ENCODE data around the gene TNNT1. TPM values are rescaled to one million over a fixed set of nuclear protein-coding genes. Genes with fewer than 3 reads are reported as not detected.
"Not testable (repeated sequence)": the region's sequence is repeated elsewhere in the genome, so short reads cannot be mapped to it uniquely, and the experiment has no call there.

Gene TNNT1
- total RNA-seq, 1 donor from 2014 or later, result not detected

DNA sequence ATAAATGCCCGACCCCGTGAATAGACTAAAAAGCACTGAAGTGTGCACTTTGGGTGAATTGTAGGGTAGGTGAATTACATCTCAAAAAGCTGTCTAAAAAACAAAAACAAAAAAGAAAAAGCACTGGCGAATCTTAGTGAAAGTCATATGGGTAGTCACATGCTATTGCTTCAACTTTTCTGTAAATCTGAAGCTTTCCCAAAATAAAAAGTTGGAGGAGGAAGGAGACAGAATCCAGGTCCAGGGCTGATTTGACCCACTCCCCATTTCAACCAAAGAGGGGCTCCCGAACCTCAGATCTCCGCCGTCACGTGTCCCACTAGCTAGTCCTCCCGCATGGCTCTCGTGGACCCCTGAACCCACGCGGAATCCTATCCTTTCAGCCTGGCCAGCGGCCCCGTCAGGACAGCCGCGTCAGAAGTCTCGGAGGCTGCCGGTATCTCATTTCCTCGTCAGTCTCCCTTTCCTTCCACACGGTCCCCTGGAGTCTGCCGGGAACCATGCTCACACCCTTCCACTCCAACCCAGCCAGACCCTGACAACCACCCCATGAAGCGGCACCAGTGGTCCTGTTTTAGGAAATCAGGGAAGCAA lies 37.7 kb downstream of the TNNT1 start:
- no peak for DNase-seq (ENCODE audit: low spot score)

DNA sequence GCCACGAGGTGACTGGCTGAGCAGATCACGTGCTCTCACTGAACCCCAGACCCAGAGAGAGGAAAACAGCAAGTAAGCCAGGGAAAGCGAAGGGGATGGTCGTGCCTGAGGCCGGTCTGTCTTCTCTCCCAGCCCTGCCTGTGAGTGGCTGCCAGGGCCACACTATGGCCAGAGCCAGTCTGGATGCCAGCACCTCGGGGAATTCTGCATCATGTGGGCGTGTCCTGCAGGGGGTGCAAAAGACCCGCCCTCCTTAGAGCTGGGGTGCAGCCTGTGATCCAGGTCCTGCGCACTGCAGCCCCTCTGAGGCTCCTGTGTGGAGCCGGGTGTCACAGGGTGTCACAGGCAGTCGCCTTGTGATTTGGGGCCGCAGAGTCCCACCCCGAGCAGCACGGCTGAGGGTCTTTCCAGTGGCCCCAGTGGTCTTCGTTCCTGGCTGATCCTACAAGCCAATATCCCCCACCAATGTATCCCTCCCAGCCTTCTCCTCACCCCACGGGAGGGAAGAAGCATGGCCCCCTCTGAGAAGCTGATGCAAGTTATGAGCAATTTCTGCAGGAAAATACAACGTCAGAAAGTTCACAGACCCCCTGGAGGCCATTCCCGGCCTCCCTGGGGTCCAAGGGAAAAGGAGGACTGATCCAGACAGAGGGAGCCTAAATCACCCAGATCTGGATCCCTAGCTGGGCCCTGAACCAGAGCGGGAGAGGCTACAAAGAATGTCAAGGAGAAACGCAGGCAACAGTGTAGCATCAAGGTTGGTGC lies 39.3 kb downstream of the TNNT1 start:
- DNase-seq (ENCODE audit: low spot score), result no peak

DNA sequence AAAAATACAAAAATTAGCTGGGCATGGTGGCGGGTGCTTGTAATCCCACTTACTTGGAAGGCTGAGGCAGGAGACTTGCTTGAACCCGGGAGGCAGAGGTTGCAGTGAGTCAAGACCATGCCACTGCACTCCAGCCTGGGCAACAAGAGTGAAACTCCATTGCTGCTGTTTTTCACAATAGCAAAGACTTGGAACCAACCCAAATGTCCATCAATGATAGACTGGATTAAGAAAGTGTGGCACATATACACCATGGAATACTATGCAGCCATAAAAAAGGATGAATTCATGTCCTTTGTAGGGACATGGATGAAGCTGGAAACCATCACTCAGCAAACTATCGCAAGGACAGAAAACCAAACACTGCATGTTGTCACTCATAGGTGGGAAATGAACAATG lies 41.8 kb downstream of the TNNT1 start:
- not testable (repeated sequence) for DNase-seq (ENCODE audit: low spot score)

DNA sequence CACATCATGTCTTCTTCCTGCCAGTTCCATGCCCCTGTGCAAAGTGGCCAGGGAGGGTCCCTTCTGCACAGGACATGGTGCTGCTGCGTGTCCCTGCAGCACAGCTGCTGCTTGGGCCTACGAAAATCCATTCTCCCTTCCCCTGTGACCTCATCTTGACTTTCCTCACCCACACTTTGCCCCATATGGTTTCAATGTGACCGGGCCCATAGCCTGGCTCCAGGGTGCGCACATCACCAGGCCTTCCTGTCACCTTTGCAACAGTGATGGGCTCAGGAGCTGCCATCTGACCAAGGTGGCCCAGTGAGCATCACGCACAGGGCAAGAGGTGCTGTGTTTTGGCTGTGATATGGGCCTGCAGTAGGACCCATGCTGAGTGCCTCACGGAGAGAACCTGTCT lies 42.4 kb downstream of the TNNT1 start:
- no peak for DNase-seq (ENCODE audit: low spot score)

DNA sequence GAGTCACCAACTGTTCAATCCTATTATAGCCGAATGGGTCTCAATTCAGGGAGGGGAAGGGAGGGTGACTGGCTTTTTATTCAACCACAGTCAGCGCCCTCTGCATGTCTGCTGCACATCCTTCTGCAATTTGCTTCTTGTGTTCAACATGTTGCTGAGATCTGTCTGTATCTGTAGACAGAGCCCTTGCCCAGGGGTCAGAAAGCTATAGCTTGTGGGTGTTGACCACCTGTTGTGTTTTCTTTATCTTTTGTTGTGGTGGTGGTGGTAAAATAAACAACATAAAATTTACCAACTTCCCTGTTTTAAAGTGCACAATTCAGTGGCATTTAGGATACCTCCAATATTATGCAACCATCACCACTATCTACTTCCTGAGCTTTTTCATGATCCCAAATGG lies 43.8 kb downstream of the TNNT1 start:
- no peak for DNase-seq (ENCODE audit: low spot score)

DNA sequence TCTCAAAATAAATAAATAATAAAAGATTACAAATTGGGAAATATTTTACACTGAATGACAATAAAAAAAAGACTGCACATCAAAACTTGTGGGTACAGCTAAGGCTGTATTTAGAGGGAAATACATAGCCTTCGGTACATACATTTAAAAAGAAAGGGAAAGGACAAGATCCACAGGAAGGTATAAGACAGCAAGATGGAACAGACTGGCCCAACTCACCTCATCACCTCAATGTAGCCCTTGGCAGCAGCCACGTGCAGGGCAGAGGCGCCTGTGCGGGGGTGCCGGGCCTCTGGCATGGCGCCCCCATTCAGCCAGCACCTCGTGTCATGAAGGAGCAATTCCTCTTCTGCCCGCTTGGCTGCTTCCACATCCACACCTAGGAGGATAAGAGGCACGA lies 45.8 kb downstream of the TNNT1 start:
- no peak for DNase-seq (ENCODE audit: low spot score)

DNA sequence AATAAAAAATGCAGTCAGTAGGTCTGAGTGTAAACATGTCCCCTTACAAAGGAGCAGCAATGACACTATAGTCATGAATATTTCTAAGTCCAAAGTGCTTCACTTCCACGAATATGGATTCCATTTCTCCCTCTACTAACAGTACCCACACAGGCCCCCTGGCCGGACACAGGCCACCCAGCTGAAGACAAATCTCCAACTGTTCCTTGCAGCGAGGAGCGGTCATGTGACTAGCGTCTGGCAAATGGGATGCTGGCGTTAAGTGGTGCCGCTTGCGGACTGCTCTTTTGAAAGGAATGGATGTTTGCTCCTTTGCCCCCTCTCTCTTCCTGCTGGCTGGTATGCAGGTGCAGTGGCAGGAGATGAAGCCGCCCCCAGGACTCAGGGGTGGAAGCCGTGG lies 47.7 kb downstream of the TNNT1 start:
- no peak for DNase-seq (ENCODE audit: low spot score)

DNA sequence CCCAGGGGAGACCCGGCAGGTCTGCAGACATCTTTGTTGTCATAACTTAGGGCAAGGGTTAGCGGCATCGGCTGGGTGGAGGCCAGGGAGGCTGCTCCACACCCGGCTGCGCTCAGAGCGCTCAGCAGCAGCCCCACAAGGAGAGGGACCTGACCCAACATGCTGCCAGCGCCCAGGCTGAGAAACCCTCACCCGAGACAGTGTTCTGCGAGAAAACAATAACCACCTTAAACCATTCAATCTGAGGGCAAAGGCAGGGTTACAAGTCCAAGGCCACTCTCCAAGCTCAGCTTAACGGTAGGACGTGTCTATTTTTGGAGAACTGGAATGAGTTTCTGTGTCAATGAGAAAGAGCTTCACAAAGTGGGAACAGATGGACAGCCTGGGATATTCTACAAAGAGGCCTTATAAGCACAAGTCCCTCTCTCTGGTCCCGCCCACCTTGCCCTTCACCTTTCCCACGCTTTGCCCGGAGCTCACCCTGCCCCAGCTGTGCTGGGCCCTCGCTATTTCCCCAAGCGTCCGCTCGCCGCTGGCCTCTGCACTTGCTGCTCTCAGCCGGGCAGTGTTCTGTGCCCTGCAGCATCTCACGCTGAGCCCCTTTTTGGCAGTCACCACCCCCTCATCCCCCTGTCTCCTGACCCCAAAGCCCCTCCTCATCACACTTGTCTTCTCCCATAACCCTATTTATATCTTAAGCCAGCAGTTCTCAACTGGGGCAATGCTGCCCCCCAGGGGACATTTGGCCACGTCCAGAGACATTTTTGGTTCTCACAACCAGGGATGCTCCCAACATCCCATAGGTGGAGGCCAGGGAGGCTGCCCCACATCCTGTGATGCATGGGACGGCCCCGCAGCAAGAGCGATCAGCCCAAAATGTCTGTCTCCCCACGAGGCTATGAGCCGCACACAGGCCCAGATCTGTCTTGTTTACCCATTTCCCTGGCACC lies 49.2 kb downstream of the TNNT1 start:
- no peak for DNase-seq (ENCODE audit: low spot score)

DNA sequence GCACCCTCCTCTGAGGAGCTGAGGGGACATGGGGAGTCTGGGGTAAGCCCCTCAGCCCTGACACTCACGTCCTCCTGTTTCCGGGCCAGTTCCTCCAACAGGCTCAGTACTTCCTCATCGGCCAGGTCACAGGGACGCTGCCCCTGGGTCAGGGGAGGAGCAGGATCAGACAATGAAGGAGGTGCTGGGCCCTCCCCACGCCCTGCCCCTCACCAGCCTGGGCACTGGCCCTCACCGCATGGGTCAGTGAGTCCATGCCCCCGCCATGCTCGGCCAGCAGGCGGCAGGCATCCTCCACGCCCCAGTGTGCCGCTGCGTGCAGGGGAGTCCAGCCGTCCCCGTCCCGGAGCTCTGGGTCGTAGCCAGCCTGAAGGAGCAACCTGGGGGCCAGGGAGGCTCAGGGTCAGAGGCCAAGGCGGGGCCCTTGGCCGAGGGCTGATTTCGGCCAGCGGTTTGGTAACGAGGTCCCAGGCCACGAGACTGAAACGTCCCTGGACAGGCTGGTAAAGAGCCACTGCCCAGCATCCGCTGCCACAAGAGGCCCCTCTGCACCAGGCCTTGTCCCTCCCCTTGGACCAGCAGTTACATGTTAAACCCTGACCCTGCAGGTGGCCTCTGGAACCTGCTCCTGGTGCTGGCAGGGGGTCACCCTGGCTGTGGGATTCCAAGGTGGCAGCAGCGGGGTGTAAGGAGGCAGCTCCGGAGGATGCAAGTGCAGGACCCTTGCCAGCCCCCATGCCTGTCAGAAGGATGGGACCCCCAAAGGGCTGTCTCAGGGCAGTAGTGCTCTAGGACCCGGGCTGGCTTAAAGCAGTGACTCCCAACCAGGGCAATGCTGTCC lies 50.1 kb downstream of the TNNT1 start:
- DNase-seq (ENCODE audit: low spot score), result no peak

DNA sequence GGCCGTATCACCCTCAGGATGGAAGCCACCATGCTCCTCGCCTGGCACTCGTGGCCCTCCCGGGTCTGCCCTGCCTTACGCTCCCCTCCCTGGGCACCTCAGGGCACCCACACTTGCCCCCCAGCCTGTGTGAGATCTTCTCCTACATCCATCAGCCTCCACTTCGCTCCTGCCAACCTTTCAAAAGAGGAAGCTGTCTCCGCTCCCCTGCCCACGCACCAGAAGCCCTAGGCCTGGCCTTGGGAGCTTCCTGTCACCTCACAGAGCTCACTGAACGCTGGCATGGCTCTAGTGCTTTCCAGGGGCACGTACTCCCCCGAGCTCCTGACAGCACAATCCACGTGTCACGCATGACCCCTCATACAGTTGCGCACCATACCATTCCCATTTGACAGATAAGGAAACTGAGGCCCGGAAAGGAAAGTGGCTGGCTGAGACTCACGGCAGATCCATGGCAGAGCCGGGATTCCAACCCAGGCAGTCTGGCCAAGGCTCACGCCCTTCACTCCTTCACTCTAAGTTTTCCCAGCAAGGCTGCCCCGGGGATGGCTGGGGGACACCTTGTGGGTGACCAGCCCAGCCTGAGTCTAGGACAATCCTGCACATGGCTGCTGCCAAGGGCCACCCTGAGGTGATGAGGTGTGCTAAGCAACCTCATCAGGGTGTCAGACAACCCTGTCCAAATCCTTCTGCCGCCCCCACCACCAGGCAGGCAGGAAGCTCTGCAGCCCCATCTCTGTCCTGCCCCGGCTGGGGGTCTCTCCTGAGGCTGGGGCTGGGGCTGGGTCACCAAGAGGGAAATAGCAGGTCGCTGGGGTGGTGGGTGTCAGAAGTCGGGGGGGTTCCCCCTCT lies 50.9 kb downstream of the TNNT1 start:
- DNase-seq (ENCODE audit: low spot score), result no peak

DNA sequence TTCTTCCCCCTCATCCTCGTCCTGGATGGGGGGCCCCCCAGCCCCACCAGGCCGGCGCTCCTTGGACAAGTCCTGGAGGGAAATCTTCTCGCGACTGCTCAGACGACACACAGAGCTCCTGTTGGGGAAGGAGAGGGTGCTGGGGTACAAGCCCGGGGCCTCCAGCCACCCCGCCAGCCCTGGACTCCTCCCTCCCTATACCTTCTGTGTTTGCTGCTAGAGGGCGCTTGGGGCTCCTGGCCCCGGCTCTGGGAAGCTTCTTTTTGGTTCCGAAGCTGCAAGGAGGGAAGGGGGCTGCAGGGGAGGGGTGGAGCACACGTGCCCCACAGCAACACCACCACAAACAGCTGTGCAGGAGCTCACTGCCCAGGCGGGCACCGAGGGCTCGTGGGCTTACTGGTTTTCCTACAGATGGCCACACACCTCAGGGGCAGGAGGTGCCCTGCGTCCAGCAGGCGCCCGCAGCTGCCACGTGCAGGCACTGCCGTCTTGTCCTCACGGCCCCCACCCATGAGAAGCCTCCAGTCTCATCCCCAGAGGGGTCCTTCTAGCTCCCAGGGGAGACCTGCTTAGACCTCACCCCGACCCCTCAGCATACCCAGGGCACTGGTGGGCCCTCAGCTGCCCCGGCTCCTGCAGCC lies 52.8 kb downstream of the TNNT1 start:
- no peak for DNase-seq (ENCODE audit: low spot score)

DNA sequence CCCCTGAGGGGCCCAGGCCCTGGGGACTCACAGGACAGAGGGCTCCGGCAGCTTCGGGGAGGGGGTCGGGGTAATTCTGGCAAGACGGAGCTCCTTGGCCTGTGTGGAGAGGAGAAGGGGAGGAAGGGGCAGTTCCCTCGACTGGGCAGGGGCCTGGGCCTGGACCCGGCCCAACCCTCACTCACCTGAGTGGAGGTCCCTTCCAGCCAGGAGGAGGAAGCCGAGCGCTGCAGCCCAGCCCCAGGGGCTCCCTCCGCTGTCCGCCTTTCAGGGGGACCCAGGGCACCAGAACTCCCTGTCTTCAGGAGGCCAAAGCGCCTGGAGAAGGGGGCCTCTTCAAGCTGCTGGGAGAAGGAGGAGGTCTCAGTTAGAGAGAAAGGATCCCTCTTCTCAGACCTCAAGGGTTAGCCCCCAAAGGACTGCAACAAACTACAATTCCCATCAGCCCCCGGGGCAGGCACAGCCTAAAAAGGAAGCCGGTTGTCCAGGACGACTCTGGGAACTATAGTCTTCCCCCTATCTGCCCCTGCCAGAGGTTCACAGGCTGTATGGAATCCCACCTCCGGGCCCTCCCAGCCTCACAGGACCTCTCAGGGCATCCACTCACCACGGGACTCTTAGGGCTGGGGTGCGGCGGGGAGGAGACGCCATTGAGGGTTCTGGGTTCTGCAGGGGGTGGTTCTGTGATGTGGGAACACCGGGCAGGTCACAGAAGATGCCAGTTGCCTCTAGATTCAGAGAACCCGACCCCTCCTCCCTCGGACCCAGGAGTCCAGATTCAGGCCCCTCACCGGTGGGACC lies 53.5 kb downstream of the TNNT1 start:
- no peak for DNase-seq (ENCODE audit: low spot score)

DNA sequence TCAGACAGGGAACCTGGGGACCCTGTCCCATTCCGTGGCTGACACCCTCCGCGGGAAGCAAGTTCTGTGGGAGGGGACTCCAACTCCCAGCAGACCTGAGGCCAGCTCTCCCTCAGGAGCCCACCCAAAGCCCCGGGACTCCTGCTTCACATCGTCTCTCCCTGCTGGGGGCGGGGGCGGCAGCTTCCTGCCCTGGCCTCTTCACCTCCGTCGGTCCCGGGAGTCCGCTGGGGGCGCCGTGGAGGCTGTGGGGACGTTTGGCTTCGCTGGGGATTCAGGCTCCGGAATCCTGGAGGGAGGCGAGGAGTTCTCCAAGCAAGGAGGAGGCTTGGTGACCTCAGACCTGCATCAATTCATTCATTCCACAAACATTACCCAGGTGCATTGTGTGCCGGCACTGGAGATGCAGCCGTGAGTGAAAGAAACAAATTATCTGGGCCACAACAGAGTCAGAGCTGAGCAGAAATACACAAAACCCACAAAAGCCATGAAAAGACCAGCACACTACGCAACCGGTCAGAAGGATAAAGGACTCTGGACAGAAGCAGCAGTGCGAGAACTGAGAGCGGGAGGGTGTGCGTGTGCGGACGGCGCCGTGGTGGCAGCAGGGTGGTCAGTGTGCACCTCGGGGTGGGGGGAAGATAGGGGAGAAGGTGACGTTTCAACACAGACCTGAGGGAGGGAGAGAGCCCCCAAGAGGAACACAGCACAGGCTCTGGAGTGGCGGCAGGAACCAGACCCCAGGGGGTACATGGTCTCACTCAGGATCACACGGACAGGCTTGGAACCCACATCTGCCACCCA lies 54.3 kb downstream of the TNNT1 start:
- no peak for DNase-seq (ENCODE audit: low spot score)

DNA sequence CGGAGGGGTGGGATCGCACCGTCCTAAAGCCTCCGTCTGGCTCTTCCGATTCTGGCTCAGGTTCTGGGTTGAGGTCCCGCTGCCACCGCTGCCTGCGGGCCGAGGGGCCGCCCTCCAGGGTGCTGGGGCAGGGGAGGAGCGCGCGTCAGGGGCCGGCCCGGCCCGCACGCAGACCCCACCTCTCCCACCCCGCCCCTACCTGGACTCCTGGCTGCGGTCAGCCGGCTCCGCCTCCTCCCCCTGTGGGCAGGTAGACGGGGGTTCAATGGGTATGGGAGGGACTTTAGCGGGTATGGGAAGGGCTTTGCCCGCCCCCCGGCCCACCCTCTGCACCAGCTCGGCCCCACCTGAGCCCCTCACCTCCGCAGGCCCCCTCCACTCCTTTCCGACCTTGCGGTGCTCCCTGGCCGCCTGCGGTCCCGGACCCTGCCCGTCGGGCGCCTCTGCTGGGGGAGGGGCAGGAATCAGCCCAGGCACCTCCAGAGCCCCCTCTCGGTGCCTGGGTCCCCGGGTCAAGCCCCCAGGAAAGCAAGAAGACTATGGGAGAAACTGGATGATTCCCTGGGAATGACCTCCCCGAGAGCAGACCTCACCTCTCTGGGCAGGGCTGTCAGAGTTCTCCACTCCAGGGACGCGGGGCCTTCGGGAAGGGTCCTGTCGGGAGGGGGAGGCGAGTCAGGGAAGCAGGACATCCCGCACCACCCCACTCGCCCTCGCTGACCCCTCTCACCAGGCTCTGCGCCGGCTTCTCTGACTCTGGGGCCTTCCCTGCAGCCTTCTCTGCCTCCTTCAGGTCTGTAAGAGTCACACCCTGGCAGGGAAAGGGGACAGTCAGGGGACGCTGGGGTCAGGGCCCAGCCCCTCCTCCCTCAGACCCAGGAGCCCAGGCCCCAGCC lies 56.3 kb downstream of the TNNT1 start:
- no peak for DNase-seq (ENCODE audit: low spot score)

DNA sequence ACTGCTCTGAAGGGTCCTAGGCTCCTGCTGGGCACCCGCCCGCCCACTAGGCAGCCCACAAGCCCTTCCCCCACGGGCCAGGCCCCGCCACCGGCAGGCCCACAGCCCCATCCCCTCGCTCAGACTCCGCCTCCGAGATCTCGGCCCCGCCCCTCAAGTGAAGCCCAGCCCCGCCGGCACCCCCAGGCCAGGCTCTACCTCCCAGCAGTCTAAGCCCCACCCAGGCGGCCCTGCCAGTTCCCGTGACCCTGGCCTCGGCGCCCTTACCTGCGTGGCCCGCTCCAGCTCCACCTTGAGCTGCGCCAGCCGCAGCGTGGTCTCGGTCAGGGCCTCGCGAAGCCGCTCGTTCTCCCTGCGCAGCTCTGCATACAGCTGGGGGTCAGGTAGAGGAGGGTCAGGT lies 57.1 kb downstream of the TNNT1 start:
- no peak for DNase-seq (ENCODE audit: low spot score)

DNA sequence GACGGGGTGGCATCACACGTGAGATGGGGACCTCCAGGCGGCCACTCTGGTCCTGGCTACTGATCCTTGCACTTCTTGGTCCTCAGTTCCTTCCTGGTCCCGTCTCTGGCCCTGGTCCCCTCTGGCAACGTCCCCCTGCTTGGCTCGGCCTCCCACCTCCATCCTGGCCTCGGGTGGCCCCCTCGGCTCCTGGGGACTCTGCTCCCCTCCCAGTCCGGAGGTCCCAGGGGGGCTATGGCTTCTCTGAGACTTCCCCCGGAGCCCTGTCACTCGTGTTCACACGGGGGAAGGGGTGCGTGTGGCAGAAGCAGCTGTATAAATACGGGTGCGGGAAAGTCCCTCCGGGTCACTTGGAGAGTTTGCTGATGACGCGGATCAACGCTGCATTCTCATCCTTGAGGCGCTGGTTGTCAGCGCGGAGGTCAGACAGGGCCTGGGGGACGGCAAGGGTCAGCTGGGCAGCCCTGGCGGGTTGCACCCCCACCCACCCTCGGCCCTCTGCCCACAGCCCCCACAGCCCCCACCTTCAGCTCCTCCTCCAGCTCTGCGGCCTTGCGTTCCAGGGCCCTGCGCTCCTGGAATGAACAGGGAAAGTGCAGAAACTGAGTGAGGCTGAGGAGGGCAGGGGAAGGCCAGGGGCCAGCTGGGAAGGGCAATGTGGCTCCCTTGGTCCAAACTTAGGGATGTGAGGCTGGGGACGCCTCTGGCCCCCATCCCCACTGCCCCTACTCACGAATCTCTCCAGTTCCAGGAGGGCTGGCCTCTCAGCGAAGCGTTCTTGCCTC lies 57.7 kb downstream of the TNNT1 start:
- DNase-seq (ENCODE audit: low spot score), result no peak
